Tongue (tissue), 2 donors: ENCODE data around the gene NF1. TPM values are rescaled to one million over a fixed set of nuclear protein-coding genes. Genes with fewer than 3 reads are reported as not detected.
"Not testable (repeated sequence)": the region's sequence is repeated elsewhere in the genome, so short reads cannot be mapped to it uniquely, and the experiment has no call there.

Experiments
- DNase-seq: peaks from one replicate; pipeline ENCODE4 v3.0.0-alpha.2; 2015
- total RNA-seq: library from RNA; depleted of rRNA; stranded (reverse); fragments of >200 nt; gene quantifications from one replicate; pipeline ENCODE4 v1.2.3, GENCODE V29; 2014

The NF1 gene, protein sequence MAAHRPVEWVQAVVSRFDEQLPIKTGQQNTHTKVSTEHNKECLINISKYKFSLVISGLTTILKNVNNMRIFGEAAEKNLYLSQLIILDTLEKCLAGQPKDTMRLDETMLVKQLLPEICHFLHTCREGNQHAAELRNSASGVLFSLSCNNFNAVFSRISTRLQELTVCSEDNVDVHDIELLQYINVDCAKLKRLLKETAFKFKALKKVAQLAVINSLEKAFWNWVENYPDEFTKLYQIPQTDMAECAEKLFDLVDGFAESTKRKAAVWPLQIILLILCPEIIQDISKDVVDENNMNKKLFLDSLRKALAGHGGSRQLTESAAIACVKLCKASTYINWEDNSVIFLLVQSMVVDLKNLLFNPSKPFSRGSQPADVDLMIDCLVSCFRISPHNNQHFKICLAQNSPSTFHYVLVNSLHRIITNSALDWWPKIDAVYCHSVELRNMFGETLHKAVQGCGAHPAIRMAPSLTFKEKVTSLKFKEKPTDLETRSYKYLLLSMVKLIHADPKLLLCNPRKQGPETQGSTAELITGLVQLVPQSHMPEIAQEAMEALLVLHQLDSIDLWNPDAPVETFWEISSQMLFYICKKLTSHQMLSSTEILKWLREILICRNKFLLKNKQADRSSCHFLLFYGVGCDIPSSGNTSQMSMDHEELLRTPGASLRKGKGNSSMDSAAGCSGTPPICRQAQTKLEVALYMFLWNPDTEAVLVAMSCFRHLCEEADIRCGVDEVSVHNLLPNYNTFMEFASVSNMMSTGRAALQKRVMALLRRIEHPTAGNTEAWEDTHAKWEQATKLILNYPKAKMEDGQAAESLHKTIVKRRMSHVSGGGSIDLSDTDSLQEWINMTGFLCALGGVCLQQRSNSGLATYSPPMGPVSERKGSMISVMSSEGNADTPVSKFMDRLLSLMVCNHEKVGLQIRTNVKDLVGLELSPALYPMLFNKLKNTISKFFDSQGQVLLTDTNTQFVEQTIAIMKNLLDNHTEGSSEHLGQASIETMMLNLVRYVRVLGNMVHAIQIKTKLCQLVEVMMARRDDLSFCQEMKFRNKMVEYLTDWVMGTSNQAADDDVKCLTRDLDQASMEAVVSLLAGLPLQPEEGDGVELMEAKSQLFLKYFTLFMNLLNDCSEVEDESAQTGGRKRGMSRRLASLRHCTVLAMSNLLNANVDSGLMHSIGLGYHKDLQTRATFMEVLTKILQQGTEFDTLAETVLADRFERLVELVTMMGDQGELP (N-terminal part only)
- total RNA-seq, result 106 TPM

DNA sequence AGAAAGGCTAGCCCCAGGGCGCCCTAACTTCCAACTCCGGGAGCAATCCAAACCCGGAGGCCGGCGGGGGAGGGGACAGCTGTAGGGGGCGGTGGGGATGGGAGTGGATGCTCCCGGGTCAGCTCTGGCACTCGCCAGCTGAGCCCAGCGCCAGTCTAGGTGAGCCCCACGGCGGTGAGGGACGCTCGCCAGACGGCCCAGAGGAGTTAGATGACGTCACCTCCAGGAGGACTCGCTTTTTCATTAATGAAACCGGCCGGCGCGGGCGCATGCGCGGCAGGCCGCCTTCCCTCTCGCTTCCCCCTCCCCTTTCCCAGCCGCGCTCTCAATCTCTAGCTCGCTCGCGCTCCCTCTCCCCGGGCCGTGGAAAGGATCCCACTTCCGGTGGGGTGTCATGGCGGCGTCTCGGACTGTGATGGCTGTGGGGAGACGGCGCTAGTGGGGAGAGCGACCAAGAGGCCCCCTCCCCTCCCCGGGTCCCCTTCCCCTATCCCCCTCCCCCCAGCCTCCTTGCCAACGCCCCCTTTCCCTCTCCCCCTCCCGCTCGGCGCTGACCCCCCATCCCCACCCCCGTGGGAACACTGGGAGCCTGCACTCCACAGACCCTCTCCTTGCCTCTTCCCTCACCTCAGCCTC, at the start of gene NF1:
NF1 (plus strand) TSS at position 378 of the 636 bp plus-strand sequence. CDS start 333 bp downstream, outside the sequence.
- DNase-seq, result peak; percentile 99

DNA sequence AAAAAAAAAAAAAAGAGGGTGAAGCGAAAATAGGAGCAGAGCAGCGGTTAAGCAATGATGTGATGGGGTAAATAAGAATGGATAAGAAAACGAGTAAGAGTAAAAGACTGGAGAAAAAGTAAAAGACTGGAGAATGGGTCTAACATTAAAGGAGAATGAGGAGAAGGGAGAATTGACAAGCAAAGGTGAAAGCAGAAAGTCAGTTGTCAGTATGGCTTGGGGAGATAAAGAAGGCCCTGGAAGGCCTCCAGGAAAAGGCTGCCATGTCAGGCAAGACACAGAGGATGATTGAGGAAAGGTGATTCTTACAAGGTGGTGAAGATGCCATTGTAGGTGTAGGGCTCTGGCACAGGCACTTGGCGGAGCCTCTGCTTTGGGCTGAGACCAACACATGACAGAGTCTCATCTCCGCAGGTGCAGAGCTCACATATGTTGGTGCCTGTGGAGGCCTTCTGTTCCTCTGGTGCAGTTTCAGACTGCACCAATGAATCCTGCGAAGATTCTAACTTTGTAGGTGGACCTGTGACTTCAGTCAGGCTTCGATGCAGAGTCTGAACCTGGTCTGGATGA, 47.8 kb upstream of the NF1 start:
- DNase-seq, result not testable (repeated sequence)

GRCh38 chr17:31048142-31048541, 46.6 kb upstream of the NF1 start:
- no peak for DNase-seq

GRCh38 chr17:31048780-31049179, 46.0 kb upstream of the NF1 start:
- no peak for DNase-seq

GRCh38 chr17:31050948-31051347, 43.8 kb upstream of the NF1 start:
- no peak for DNase-seq

- DNase-seq, result no peak
Observed at GRCh38 chr17:31051506-31051905, 43.3 kb upstream of the NF1 start.

DNA sequence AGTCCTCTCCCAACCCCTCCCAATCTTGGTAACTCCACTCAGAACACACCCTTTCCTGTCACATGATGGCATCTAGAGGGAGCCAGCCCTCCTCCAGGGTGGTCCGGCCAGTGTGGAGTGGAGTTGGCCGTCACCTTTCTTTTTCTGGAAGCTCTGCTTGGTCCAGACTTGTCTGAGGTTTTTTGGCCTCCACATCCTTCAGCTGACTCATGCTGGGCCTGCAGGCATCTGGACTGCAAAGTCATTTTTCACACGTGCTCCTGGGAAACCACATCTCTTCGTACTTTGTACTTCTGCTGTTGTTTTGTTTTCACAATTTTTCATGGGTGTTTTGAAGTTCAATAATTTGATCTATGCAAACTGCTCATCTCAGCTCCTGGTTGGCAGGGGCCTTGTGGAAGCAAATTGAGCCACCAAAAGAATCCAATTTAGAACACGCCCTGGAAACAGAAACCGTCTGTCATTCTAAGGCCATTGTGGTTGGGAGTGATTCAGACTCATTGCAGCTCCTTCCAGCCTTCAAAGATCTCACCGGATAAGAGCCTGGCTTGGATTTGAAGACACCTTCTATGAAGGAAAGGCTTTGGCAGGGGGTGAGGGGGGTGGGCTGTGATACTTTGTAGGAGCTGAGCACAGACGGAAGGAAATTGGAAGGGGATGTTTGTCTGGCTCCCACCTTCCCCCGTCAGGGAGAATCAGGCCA, 42.4 kb upstream of the NF1 start:
- DNase-seq, result peak; percentile 16

- DNase-seq, result no peak
Observed at GRCh38 chr17:31053071-31053470, 41.7 kb upstream of the NF1 start.

DNA sequence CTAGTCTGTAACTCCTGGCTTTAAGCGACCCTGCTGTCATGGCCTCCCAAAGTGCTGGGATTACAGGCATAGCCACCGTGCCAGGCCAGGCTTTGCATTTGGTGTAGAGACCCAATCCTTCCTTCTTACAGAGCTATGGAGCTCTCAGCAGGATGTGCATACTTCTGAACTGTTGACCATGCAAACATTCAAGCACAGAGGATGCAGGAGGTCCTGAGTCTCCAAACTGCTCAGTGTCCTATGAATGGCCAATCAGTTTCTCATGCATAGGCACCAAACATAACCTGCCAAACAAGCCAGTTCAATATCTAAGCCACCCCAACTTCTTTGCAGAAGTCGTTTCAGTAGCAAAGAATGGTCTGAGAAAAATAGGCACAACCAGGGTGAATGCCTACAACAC, 40.0 kb upstream of the NF1 start:
- DNase-seq, result no peak

- DNase-seq, result no peak
Observed at GRCh38 chr17:31058976-31059375, 35.8 kb upstream of the NF1 start.

- DNase-seq, result no peak
Observed at GRCh38 chr17:31060791-31061550, 33.8 kb upstream of the NF1 start.

DNA sequence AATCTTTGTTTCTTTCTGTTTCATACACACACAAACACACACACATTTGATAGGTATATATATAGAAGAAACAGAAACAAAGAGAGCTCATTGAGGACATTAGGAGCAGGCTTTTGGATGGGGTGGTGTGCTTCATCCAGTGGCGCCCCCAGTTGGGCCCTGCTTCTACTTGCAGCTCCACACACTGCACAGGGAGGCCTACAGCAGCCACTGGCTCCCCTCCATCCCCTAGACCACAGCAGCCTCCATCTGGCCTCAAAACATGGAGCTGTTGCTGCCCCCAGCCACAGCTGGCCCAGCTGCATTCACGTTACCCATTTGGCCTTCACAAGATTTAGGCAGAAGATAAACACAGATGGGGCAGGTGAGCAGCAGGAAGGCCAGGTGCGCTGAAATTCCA, 33.1 kb upstream of the NF1 start:
- no peak for DNase-seq

GRCh38 chr17:31062346-31062745, 32.4 kb upstream of the NF1 start:
- no peak for DNase-seq

DNA sequence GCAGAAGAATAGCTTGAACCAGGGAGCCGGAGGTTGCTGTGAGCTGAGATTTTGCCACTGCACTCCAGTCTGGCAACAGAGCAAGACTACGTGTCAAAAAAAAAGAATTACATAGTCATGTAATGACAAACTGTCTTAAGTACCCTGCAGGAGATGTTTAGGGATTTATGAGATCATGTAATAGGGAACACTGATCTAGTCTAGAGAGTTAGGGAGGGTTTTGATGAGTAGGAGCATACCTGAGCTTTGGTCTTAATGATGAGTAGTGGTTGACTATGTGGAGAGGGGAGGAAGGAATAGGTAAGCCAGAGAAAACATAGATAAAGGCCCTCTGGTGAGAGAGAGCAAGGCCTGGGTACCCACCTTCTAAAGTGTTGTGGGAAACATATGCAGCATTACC, 30.1 kb upstream of the NF1 start:
- no peak for DNase-seq

DNA sequence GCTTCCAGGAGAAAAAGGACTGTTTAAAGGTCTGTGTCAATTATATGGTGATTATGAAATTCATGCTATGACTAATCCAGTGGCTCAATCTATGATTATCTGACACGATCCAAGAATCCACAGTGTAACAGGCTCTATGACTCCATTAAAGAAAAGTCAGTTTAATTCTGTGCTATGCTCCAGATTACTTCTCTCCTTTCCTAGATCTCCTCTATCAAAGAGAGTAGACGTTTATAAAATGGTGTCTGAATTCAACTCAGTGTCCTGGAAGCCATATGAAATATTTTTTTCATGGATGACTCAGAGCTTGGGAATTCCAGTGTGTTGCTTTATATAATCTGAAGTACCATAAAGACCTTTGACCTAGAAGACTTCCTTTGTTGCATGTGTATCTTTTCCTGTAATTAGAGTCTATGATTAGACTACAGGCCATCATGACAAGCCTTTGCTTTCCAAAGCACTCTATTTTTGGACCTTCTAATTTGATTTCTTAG, 27.0 kb upstream of the NF1 start:
- DNase-seq, result peak; percentile 19

- no peak for DNase-seq
Observed at GRCh38 chr17:31068291-31068690, 26.5 kb upstream of the NF1 start.

DNA sequence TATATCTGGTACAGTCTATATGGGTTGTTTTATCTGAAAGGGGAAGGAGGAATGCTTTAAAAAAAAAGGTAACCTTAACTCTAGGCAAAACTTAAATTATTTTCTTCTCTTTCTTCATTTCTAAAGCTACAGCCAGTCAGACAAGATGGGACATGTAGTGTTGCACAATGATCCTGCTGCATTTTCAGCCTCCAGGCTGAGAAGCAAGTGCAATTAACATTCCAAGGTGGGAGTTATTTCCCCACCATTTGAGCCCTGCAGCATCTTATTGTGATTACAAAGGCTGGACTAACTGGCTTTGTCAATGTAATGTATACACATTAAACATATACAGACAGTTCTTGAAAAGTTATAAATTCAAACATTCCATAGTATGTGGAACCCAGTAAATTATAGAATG, 22.6 kb upstream of the NF1 start:
- DNase-seq, result peak; percentile 56

- DNase-seq, result no peak
Observed at GRCh38 chr17:31073411-31073810, 21.4 kb upstream of the NF1 start.

GRCh38 chr17:31074772-31075555, 19.8 kb upstream of the NF1 start:
- DNase-seq, result no peak
